ENCODE results near the gene SPRR1A. TPM values are rescaled to one million over a fixed set of nuclear protein-coding genes. Genes with fewer than 3 reads are reported as not detected.

Gene SPRR1A
- polyA plus RNA-seq, 1 donor (not counting 4 experiments of a cell fraction or from before 2014, with no cell fraction given) = 18.0 TPM

- Histone ChIP-seq H3K4me1 (ENCODE audit: control insufficient read depth, extremely low read depth, insufficient read depth, low read length) (peaks cover 14% of the 10 kb centered on the region), H3K27ac (ENCODE audit: control insufficient read depth, insufficient read depth, low read length) (no peak overlapping the region), H4K20me1 (ENCODE audit: control insufficient read depth, extremely low read depth, insufficient read depth, low read length) (no peaks in the 10 kb centered on the region), H3K9me3 (ENCODE audit: control insufficient read depth, low read depth, low read length) (no peaks in the 10 kb centered on the region), H3K27me3 (ENCODE audit: control insufficient read depth, extremely low read depth, insufficient read depth, low read length) (no peaks in the 10 kb centered on the region), H3K9ac (ENCODE audit: control insufficient read depth, extremely low read depth, insufficient read depth, low read length) (no peak overlapping the region), H3K9me1 (ENCODE audit: control insufficient read depth, extremely low read depth, insufficient read depth, low read length) (no peaks in the 10 kb centered on the region), H3K79me2 (ENCODE audit: control insufficient read depth, insufficient read depth, low read length) (no peaks in the 10 kb centered on the region), H3K36me3 (ENCODE audit: control insufficient read depth in 2 of 2, extremely low read depth in 1 of 2, insufficient read depth in 2 of 2, low read length in 2 of 2) (no peaks in the 10 kb centered on the region), H3K4me2 (ENCODE audit: control insufficient read depth, extremely low read depth, insufficient read depth, low read depth, low read length) (no peak overlapping the region), H2AFZ (ENCODE audit: control insufficient read depth, low read length) (no peak overlapping the region), H3K4me3 (ENCODE audit: control insufficient read depth in 2 of 3, extremely low read depth in 1 of 3, insufficient read depth in 2 of 3, low read depth in 1 of 3, low read length in 3 of 3) (no peak overlapping the region)
- TF ChIP-seq CTCF (optimal IDR thresholded peaks at IDR 0.05 in 1 of 3, IDR thresholded peaks at IDR 0.05 in 1 of 3, conservative IDR thresholded peaks at IDR 0.05 in 1 of 3; ENCODE audit: extremely low read depth in 1 of 3, insufficient read depth in 2 of 3, low read length in 3 of 3) (no peak), EZH2 (IDR thresholded peaks at IDR 0.05; ENCODE audit: low read length) (no peak)
- dilution Hi-C loops (cut with MboI; ENCODE audit: extremely low pct_ligation_motif_present, low sequenced_read_pairs) = no loop called here
- FAIRE-seq = no peak
- DNase-seq (ENCODE audit: low read depth, low spot score) = no peak
Observed at GRCh38 chr1:152995842-152996241, 12.0 kb downstream of the SPRR1A start.

GRCh38 chr1:152996633-152997400, 12.9 kb downstream of the SPRR1A start:
- Histone ChIP-seq H3K36me3 (ENCODE audit: control insufficient read depth in 2 of 2, extremely low read depth in 1 of 2, insufficient read depth in 2 of 2, low read length in 2 of 2) (no peaks in the 10 kb centered on the region), H3K4me1 (ENCODE audit: control insufficient read depth, extremely low read depth, insufficient read depth, low read length) (peaks cover 14% of the 10 kb centered on the region), H3K27ac (ENCODE audit: control insufficient read depth, insufficient read depth, low read length) (no peak overlapping the region), H4K20me1 (ENCODE audit: control insufficient read depth, extremely low read depth, insufficient read depth, low read length) (no peaks in the 10 kb centered on the region), H3K27me3 (ENCODE audit: control insufficient read depth, extremely low read depth, insufficient read depth, low read length) (no peaks in the 10 kb centered on the region), H3K9me3 (ENCODE audit: control insufficient read depth, low read depth, low read length) (no peaks in the 10 kb centered on the region), H2AFZ (ENCODE audit: control insufficient read depth, low read length) (no peak overlapping the region), H3K9me1 (ENCODE audit: control insufficient read depth, extremely low read depth, insufficient read depth, low read length) (no peaks in the 10 kb centered on the region), H3K9ac (ENCODE audit: control insufficient read depth, extremely low read depth, insufficient read depth, low read length) (no peak overlapping the region), H3K4me3 (ENCODE audit: control insufficient read depth in 2 of 3, extremely low read depth in 1 of 3, insufficient read depth in 2 of 3, low read depth in 1 of 3, low read length in 3 of 3) (no peak overlapping the region), H3K4me2 (ENCODE audit: control insufficient read depth, extremely low read depth, insufficient read depth, low read depth, low read length) (no peak overlapping the region), H3K79me2 (ENCODE audit: control insufficient read depth, insufficient read depth, low read length) (no peaks in the 10 kb centered on the region)
- dilution Hi-C loops (cut with MboI; ENCODE audit: extremely low pct_ligation_motif_present, low sequenced_read_pairs) = no loop called here
- TF ChIP-seq EZH2 (IDR thresholded peaks at IDR 0.05; ENCODE audit: low read length) = no peak
- DNase-seq (ENCODE audit: low read depth, low spot score) (no peak), FAIRE-seq (no peak)

All from keratinocyte (primary cell).